Adrenal gland (tissue), 5 donors: ENCODE results near the gene AR.

Source experiments
- CTCF ChIP-seq, 6 experiments: fragments of 450-650 bp in 4 of 6; fragments of 200-600 bp in 2 of 6; sonication (generic) in 1 of 6; IDR thresholded peaks; 1 replicate in 5 of 6; 2 replicates in 1 of 6; pipeline versions ENCODE4 v1.5.1 to v1.8.0; 2016 to 2021; ENCODE audit warnings: antibody characterized with exemption in 6 of 6, mild to moderate bottlenecking in 2 of 6, moderate library complexity in 1 of 6
- POLR2A ChIP-seq, 2 donors: fragments of 450-650 bp; IDR thresholded peaks; one replicate each; pipeline ENCODE4 v1.6.1; 2017; ENCODE audit warnings: antibody characterized with exemption in 2 of 2, mild to moderate bottlenecking in 2 of 2, moderate library complexity in 1 of 2
- donor health status: DM: no; HTN: no; CAD: no.

GRCh38 chrX:67543818-67544217 is at the start of gene AR:
- TF ChIP-seq CTCF (IDR thresholded peaks at IDR 0.05), result no peak
- TF ChIP-seq POLR2A (IDR thresholded peaks at IDR 0.05), result peak in 1 of 2 donors; percentile 48
